SK-N-SH (cell line): ENCODE data around the gene TMEM221. TPM values are rescaled to one million over a fixed set of nuclear protein-coding genes. Genes with fewer than 3 reads are reported as not detected.

Experiments
- CTCF ChIA-PET: fragments of 300-600, 350-600 bp; formaldehyde crosslinking; extraction: SDS; loops from one replicate; lab custom pipeline; 2021; lab: Yijun Ruan, JAX
- POLR2A ChIA-PET: fragments of 350-600 bp; sonication (Branson Sonifier 250); formaldehyde crosslinking; extraction: SDS; loops from one replicate; lab custom pipeline; 2020; ENCODE audit warnings: antibody characterized with exemption, inconsistent platforms; lab: Yijun Ruan, JAX
- DNase-seq: peaks from one replicate; pipeline ENCODE4 v3.0.0; 2012
- H2AFZ ChIP-seq: fragments of 200-600 bp; sonication (generic); 2 replicates; pipeline ENCODE4 v1.8.1; 2016; ENCODE audit warnings: antibody characterized with exemption, mild to moderate bottlenecking, low read depth
- H3F3A ChIP-seq: fragments of 200-600 bp; sonication (generic); replicated peaks from 2 replicates; pipeline ENCODE3; 2016; ENCODE audit warnings: antibody characterized with exemption, mild to moderate bottlenecking; ENCODE audit not compliant: insufficient read depth
- H3K27ac ChIP-seq, 2 experiments: fragments of 200-500 bp in 1 of 2; fragments of 200-600 bp in 1 of 2; sonication (Bioruptor generic) in 1 of 2; sonication (generic), shearing (Covaris generic) in 1 of 2; 2 replicates each; pipeline versions ENCODE4 v1.5.1 to v1.6.1; 2014 to 2016; ENCODE audit warnings: low read depth in 2 of 2, inconsistent platforms in 1 of 2, low read length in 1 of 2, mild to moderate bottlenecking in 1 of 2, mixed read lengths in 1 of 2
- H3K27me3 ChIP-seq: fragments of 200-600 bp; sonication (generic), shearing (Covaris generic); 2 replicates; pipeline ENCODE4 v1.6.1; 2016; ENCODE audit warnings: mixed run types; ENCODE audit not compliant: insufficient read depth
- H3K36me3 ChIP-seq, 2 experiments: fragments of 200-500 bp in 1 of 2; fragments of 200-600 bp in 1 of 2; sonication (Bioruptor generic) in 1 of 2; sonication (generic) in 1 of 2; replicated peaks in 1 of 2; 2 replicates each; pipeline versions ENCODE3 to v1.5.1; 2014 to 2016; ENCODE audit warnings: low read length in 1 of 2, mild to moderate bottlenecking in 1 of 2; ENCODE audit not compliant: insufficient read depth in 2 of 2, control insufficient read depth in 1 of 2
- H3K4me1 ChIP-seq, 2 experiments: fragments of 200-500 bp in 1 of 2; fragments of 200-600 bp in 1 of 2; sonication (Bioruptor generic) in 1 of 2; sonication (generic), shearing (Covaris generic) in 1 of 2; 2 replicates each; pipeline versions ENCODE4 v1.5.1 to v1.6.1; 2014 to 2016; ENCODE audit warnings: low read depth in 1 of 2, low read length in 1 of 2, mixed run types in 1 of 2; ENCODE audit not compliant: insufficient read depth in 2 of 2, control insufficient read depth in 1 of 2
- H3K4me2 ChIP-seq: fragments of 200-600 bp; sonication (generic), shearing (Covaris generic); 2 replicates; pipeline ENCODE4 v1.6.1; 2017; ENCODE audit warnings: mixed run types
- H3K4me3 ChIP-seq, 2 experiments: fragments of 200-500 bp in 1 of 2; fragments of 200-600 bp in 1 of 2; sonication (Bioruptor generic) in 1 of 2; sonication (generic), shearing (Covaris generic) in 1 of 2; 2 replicates each; pipeline versions ENCODE4 v1.5.1 to v1.8.1; 2014 to 2016; ENCODE audit warnings: low read depth in 2 of 2, inconsistent platforms in 1 of 2, low read length in 1 of 2, mild to moderate bottlenecking in 1 of 2, mixed read lengths in 1 of 2, moderate library complexity in 1 of 2
- H3K79me2 ChIP-seq: fragments of 200-600 bp; sonication (generic); 2 replicates; pipeline ENCODE4 v1.8.1; 2017; ENCODE audit warnings: mild to moderate bottlenecking; ENCODE audit not compliant: insufficient read depth
- H3K9ac ChIP-seq: fragments of 200-600 bp; sonication (generic); 2 replicates; pipeline ENCODE4 v1.6.1; 2017; ENCODE audit warnings: mixed run types
- H3K9me2 ChIP-seq: fragments of 200-600 bp; sonication (generic); 2 replicates; pipeline ENCODE4 v1.6.1; 2017; ENCODE audit warnings: mixed run types
- H3K9me3 ChIP-seq: fragments of 200-600 bp; sonication (generic); 2 replicates; pipeline ENCODE4 v1.6.1; 2017; ENCODE audit warnings: mixed run types, mild to moderate bottlenecking, moderate library complexity
- H4K20me1 ChIP-seq: fragments of 200-600 bp; sonication (generic); 2 replicates; pipeline ENCODE4 v1.6.1; 2017; ENCODE audit warnings: mild to moderate bottlenecking, mixed run types; ENCODE audit not compliant: insufficient read depth
- EZH2phosphoT487 ChIP-seq: fragments of 200-600 bp; sonication (generic); IDR thresholded peaks from 2 replicates; pipeline ENCODE4 v1.6.1; 2017; ENCODE audit warnings: low read depth, mixed run types, mild to moderate bottlenecking, antibody characterized with exemption, moderate library complexity, borderline replicate concordance
- FOXJ3 ChIP-seq: sonication (generic); formaldehyde crosslinking; IDR thresholded peaks from 2 replicates; pipeline ENCODE4 v1.5.1; 2020; ENCODE audit warnings: mild to moderate bottlenecking, missing genetic modification reagents
- GABPA ChIP-seq: IDR thresholded peaks from 2 replicates; pipeline ENCODE4 v1.4.0; 2012; ENCODE audit warnings: low read depth, mild to moderate bottlenecking
- GATA2 ChIP-seq: sonication (generic); formaldehyde crosslinking; IDR thresholded peaks from 2 replicates; pipeline ENCODE4 v1.5.0; 2020; ENCODE audit warnings: mild to moderate bottlenecking, missing genetic modification reagents
- MXI1 ChIP-seq: IDR thresholded peaks from 2 replicates; pipeline ENCODE4 v1.6.1; 2012; ENCODE audit warnings: mild to moderate bottlenecking, low read depth, low read length, improper control_type of control experiment
- POLR2AphosphoS5 ChIP-seq: IDR thresholded peaks from 2 replicates; pipeline ENCODE4 v1.6.1; 2012; ENCODE audit warnings: low read depth, low read length
- RCOR1 ChIP-seq: fragments of 150-350 bp; IDR thresholded peaks from 2 replicates; pipeline ENCODE4 v1.6.1; 2017; ENCODE audit warnings: antibody characterized with exemption, low read length
- RFX5 ChIP-seq: IDR thresholded peaks from 2 replicates; pipeline ENCODE4 v1.6.1; 2012; ENCODE audit warnings: mild to moderate bottlenecking, improper control_type of control experiment, low read length
- RXRA ChIP-seq: IDR thresholded peaks from 2 replicates; pipeline ENCODE4 v1.4.0; 2012; ENCODE audit warnings: low read depth, mild to moderate bottlenecking, borderline replicate concordance
- TAF1 ChIP-seq: IDR thresholded peaks from 2 replicates; pipeline ENCODE4 v1.6.1; 2012; ENCODE audit warnings: low read depth, mild to moderate bottlenecking, low read length, moderate library complexity, borderline replicate concordance
- TEAD4 ChIP-seq: IDR thresholded peaks from 2 replicates; pipeline ENCODE4 v1.4.0; 2012; ENCODE audit warnings: mild to moderate bottlenecking, borderline replicate concordance; ENCODE audit not compliant: insufficient read depth
- WGBS: methylation state at CpG from one replicate; pipeline ENCODE4 v1.1.6; 2017; ENCODE audit warnings: low lambda C conversion rate; 5-methylcytosine and 5-hydroxymethylcytosine counted together
- polyA plus RNA-seq, 3 experiments: library from polyadenylated mRNA; depleted of rRNA; stranded (reverse); fragments of >200 nt; gene quantifications; 2 replicates each; pipeline ENCODE4 v1.2.3, GENCODE V29; 2012
- TF ChIP-seq, protein P1 (sequence below): fragments of 150-350 bp; IDR thresholded peaks from 2 replicates; pipeline ENCODE4 v1.6.1; 2016; ENCODE audit warnings: mild to moderate bottlenecking, low read depth, low read length
- TF ChIP-seq, protein P2 (sequence below): IDR thresholded peaks from 2 replicates; pipeline ENCODE4; 2012
- TF ChIP-seq, protein P3 (sequence below): IDR thresholded peaks from 2 replicates; pipeline ENCODE4 v1.4.0; 2012; ENCODE audit warnings: low read depth, borderline replicate concordance
- TF ChIP-seq, protein P4 (sequence below): IDR thresholded peaks from 2 replicates; pipeline ENCODE4 v1.4.0; 2012; ENCODE audit warnings: low read depth

Gene TMEM221
- polyA plus RNA-seq, 1 of the 3 experiments (the other 2 are of a cell fraction): 0.62 TPM

DNA sequence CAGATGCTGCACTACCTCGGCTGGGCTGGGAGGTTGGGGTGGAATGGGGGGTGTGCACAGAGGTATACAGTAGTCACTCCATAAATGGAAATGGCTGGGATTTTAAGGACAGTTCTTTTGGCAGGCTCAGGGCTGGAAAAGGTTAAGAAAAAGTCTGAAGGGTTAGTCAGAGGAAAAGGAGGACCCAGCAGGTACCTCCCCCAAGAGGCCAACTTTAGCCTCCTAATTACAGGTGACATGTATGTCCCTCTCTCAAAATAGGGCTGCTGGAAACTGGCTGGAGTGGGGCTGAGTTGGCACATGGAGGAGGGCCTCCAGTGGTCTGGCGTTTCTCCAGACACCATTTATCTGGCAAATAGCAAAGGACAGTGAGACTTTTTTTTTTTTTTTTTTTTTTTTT is 55.5 kb downstream of the TMEM221 start:
- ChIA-PET CTCF (interaction anchor here (0.7 to 2.0 kb wide), 6 partner anchors 9 to 100 kb away, joined by 3 to 8 read pairs (median 4); partner anchors contain the start of gene MVB12A), POLR2A (no interaction called here)
- no peak overlapping the region for H3K4me2 ChIP-seq
- WGBS: 32% methylated on average over 2 of the region's 2 CpGs
- peaks cover 6% of the 10 kb centered on the region for H3F3A ChIP-seq
- no peaks in the 10 kb centered on the region for H3K79me2 ChIP-seq
- no peak overlapping the region for H2AFZ ChIP-seq
- no peaks in the 10 kb centered on the region for H3K27me3 ChIP-seq
- peaks cover 0 to 7% of the 10 kb centered on the region in 2 experiments; a peak in 1 of 4 replicates for H3K4me1 ChIP-seq
- H3K9me2 ChIP-seq: no peaks in the 10 kb centered on the region
- H3K27ac ChIP-seq: no peak overlapping the region
- H4K20me1 ChIP-seq: no peaks in the 10 kb centered on the region
- no peaks in the 10 kb centered on the region for H3K36me3 ChIP-seq
- H3K9me3 ChIP-seq: no peaks in the 10 kb centered on the region
- H3K4me3 ChIP-seq: no peak overlapping the region
- no peak for DNase-seq
- no peak overlapping the region for H3K9ac ChIP-seq
- TF ChIP-seq MXI1 (no peak), RFX5 (no peak), GABPA (no peak), RCOR1 (no peak), POLR2AphosphoS5 (no peak), TAF1 (no peak), RXRA (no peak), FOXJ3 (CRISPR knock-in tag) (no peak), EZH2phosphoT487 (no peak), TEAD4 (no peak), GATA2 (CRISPR knock-in tag) (no peak)
- TF ChIP-seq, protein P1, sequence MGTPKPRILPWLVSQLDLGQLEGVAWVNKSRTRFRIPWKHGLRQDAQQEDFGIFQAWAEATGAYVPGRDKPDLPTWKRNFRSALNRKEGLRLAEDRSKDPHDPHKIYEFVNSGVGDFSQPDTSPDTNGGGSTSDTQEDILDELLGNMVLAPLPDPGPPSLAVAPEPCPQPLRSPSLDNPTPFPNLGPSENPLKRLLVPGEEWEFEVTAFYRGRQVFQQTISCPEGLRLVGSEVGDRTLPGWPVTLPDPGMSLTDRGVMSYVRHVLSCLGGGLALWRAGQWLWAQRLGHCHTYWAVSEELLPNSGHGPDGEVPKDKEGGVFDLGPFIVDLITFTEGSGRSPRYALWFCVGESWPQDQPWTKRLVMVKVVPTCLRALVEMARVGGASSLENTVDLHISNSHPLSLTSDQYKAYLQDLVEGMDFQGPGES: no peak
- TF ChIP-seq, protein P2, sequence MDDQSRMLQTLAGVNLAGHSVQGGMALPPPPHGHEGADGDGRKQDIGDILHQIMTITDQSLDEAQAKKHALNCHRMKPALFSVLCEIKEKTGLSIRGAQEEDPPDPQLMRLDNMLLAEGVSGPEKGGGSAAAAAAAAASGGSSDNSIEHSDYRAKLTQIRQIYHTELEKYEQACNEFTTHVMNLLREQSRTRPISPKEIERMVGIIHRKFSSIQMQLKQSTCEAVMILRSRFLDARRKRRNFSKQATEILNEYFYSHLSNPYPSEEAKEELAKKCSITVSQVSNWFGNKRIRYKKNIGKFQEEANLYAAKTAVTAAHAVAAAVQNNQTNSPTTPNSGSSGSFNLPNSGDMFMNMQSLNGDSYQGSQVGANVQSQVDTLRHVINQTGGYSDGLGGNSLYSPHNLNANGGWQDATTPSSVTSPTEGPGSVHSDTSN: no peak
- TF ChIP-seq, protein P3, sequence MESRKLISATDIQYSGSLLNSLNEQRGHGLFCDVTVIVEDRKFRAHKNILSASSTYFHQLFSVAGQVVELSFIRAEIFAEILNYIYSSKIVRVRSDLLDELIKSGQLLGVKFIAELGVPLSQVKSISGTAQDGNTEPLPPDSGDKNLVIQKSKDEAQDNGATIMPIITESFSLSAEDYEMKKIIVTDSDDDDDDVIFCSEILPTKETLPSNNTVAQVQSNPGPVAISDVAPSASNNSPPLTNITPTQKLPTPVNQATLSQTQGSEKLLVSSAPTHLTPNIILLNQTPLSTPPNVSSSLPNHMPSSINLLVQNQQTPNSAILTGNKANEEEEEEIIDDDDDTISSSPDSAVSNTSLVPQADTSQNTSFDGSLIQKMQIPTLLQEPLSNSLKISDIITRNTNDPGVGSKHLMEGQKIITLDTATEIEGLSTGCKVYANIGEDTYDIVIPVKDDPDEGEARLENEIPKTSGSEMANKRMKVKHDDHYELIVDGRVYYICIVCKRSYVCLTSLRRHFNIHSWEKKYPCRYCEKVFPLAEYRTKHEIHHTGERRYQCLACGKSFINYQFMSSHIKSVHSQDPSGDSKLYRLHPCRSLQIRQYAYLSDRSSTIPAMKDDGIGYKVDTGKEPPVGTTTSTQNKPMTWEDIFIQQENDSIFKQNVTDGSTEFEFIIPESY: no peak
- TF ChIP-seq, protein P4, sequence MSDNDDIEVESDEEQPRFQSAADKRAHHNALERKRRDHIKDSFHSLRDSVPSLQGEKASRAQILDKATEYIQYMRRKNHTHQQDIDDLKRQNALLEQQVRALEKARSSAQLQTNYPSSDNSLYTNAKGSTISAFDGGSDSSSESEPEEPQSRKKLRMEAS: no peak
